ENCODE measurements around the gene LDB2.

GRCh38 chr4:16685536-16685935 lies 212.9 kb downstream of the LDB2 start:
- TF ChIP-seq POLR2A (IDR thresholded peaks at IDR 0.05; ENCODE audit: low read length) (no peak), GATA1 (IDR thresholded peaks at IDR 0.05; ENCODE audit: low read depth, low read length) (no peak)

All from erythroblast (primary cell).